ENCODE measurements around the gene TSPAN10.

Gene TSPAN10

GRCh38 chr17:81690549-81690948 lies 53.6 kb downstream of the TSPAN10 start:
- DNase-seq = no peak

- DNase-seq = no peak
Observed at GRCh38 chr17:81691196-81691595, 54.2 kb downstream of the TSPAN10 start.

- DNase-seq = no peak
Observed at GRCh38 chr17:81691608-81692007, 54.6 kb downstream of the TSPAN10 start.

- no peak for DNase-seq
Observed at GRCh38 chr17:81693509-81694210, 56.7 kb downstream of the TSPAN10 start.

GRCh38 chr17:81694810-81695209 lies 57.8 kb downstream of the TSPAN10 start:
- no peak for DNase-seq

- DNase-seq = no peak
Observed at GRCh38 chr17:81695211-81695610, 58.2 kb downstream of the TSPAN10 start.

- no peak for DNase-seq
Observed at GRCh38 chr17:81695801-81696200, 58.8 kb downstream of the TSPAN10 start.

- DNase-seq = no peak
Observed at GRCh38 chr17:81696218-81696941, 59.4 kb downstream of the TSPAN10 start.

GRCh38 chr17:81697261-81698044 lies 60.5 kb downstream of the TSPAN10 start:
- no peak for DNase-seq
